NCI-H2196 (cell line): ENCODE data around the gene C16orf96.

Source experiments
- DNase-seq: peaks from one replicate; lab custom pipeline; 2025; ENCODE audit not compliant: unreplicated experiment; lab: John Stamatoyannopoulos, UW

C16orf96 gene

DNA sequence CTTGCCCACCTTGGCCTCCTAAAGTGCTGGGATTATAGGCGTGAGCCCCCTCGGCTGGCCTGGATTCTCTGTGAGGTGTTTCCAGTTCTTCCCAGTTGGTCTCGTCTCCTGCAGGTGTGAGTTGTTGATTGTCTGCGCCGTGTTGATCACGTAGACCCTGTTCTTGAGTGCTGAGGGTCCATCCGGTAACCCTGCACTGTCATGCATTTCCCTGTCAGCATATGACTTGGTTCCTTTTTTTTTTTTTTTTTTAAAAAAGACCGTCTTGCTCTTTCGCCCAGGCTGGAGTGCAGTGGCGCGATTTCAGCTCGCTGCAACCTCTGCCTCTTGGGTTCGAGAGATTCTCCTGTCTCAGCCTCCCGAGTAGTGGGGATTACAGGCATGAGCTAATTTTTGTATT lies 85.8 kb downstream of the C16orf96 start:
- no peak for DNase-seq

DNA sequence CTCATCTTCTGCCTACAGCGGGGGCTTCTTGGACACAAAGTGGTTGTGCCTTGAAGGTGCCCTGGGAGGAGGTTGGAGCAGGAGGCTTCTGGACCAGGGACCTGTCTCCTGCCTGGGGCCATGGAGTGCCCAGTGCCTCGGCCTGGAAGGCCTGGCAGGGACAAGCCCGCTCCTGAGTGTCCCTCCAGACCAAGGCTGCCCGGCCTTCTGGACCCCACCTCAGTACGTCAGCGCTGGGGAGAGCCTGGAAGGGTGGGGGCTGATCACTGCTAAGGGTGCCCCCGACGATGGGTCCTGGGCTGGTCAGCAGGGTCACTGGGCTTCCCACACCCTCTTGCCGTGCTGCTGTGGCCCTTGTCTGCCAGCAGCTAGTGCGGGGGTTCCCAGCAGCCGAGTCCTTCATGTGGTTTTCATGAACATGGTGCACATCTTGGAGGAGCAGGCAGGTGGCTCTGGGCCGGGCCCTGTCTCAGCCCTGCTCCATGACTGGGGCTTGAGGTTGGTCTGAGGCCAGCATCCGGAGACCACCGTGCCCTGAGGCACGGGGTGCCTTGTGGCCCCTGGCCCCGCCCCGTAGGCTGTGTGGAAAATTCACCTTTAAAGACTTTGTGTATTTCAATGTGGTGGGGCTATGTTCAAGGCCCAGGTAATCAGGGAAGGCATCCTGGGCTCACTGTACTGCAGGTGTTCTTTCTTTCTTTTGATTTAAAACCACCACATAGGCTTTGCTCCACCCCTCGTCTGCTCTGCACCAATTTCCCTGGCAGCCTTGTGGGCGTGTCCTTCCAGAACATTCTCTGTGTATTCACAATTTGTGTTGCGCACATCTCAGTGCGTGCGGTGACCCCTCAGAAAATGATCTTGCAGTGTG lies 90.9 kb downstream of the C16orf96 start:
- DNase-seq, result no peak

DNA sequence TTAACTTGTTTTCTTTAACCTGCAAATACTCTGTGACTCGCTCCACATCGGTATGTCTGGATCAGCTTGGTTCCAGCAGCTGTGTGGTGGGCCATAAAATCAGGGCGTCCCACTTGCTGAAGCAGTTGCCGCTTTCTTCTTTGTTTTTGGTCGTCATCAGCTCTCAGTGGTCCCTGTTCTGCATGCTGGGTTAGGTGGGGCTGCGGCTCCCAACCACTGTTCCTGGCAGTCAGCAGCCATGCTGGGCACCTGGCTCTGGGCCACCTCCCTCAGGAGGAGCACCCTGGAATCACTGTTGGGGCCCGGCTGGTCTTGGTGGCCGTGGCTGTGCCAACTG lies 91.5 kb downstream of the C16orf96 start:
- no peak for DNase-seq

DNA sequence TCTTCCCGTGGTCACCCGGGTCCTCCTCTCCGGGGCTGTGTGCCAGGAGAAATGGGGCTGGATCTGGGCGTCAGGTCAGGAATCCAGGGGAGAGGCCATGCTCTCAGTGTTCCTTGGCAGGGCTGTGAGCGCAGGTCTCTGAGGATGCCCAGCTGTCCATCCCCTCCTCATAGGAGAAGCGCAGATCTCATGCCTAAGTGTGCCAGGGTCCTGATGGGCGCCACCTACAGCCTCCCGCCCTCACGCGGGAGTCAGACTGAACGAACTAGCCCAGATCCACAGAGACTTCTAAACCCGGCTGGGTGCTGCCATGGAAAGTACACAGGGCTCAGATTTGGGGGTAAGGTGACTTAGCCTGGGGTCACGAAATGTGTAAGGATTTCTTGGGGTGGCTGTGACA lies 92.8 kb downstream of the C16orf96 start:
- no peak for DNase-seq

DNA sequence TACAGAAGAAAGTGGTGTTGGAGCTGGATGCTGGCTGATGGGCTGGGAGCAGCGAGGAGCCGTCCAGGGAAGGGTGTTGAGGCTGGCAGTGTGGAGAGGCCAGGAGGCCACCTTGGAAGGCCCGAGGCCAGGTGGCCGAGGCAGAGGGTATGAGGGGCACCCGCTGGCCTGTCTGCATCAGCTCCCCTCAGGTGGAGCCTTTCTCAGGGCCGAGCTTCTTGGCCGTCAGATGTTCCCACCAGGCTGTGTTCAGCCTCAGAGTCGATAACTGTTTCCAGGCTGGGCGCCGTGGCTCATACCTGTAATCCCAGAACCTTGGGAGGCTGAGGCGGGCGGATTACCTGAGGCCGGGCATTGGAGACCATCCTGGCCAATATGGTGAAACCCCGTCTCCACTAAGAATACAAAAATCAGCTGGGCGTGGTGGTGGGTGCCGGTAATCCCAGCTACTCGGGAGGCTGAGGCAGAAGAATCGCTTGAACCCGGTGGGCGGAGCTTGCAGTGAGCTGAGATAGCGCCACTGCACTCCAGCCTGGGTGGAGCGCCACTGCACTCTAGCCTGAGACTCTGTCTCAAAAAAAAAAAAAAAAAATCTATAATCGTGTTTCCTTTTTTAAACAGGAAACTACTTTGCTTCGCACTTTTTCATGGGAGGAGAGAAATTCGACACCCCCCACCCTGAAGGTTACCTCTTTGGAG lies 93.8 kb downstream of the C16orf96 start:
- no peak for DNase-seq
